Stimulated activated CD4-positive, alpha-beta T cell treated with anti-CD3 and anti-CD28 coated beads, Interleukin-2, amount 100 ng/mL, for 48 hours (primary cell): ENCODE results near the gene MFNG.
A peak's percentile ranks its signal among the peaks of the same experiment; 100 is the strongest.

Experiments used
- DNase-seq, 2 donors: peaks; one replicate each; pipeline ENCODE4 v3.0.0-alpha.2; 2020

Gene MFNG

GRCh38 chr22:37511395-37512104 lies 25.4 kb upstream of the MFNG start:
- DNase-seq: no peak

- no peak for DNase-seq
These were observed 23.9 kb upstream of the MFNG start for GRCh38 chr22:37510091-37510490.

- DNase-seq: no peak
These were observed 23.1 kb upstream of the MFNG start for GRCh38 chr22:37509059-37509860.

- DNase-seq: no peak
These were observed 22.3 kb upstream of the MFNG start for GRCh38 chr22:37508431-37508992.

GRCh38 chr22:37507731-37508130 lies 21.5 kb upstream of the MFNG start:
- DNase-seq: no peak

- no peak for DNase-seq
These were observed 19.8 kb upstream of the MFNG start for GRCh38 chr22:37505989-37506388.

- DNase-seq: no peak
These were observed 19.4 kb upstream of the MFNG start for GRCh38 chr22:37505565-37505964.

GRCh38 chr22:37504964-37505363 lies 18.8 kb upstream of the MFNG start:
- DNase-seq: no peak

GRCh38 chr22:37503850-37504249 lies 17.7 kb upstream of the MFNG start:
- DNase-seq: no peak

GRCh38 chr22:37503183-37503683 lies 17.0 kb upstream of the MFNG start:
- no peak for DNase-seq

- no peak for DNase-seq
These were observed 16.4 kb upstream of the MFNG start for GRCh38 chr22:37502342-37503182.

GRCh38 chr22:37501610-37502341 lies 15.6 kb upstream of the MFNG start:
- DNase-seq: no peak

GRCh38 chr22:37500745-37501609 lies 14.8 kb upstream of the MFNG start:
- no peak for DNase-seq

- no peak for DNase-seq
These were observed 13.8 kb upstream of the MFNG start for GRCh38 chr22:37499789-37500540.

- DNase-seq: no peak
These were observed 13.0 kb upstream of the MFNG start for GRCh38 chr22:37499027-37499707.

GRCh38 chr22:37498289-37498909 lies 12.2 kb upstream of the MFNG start:
- peak; percentile 61 to 69 for DNase-seq

GRCh38 chr22:37497062-37497599 lies 10.9 kb upstream of the MFNG start:
- no peak for DNase-seq

GRCh38 chr22:37496651-37497050 lies 10.5 kb upstream of the MFNG start:
- no peak for DNase-seq

- no peak for DNase-seq
These were observed 7.8 kb upstream of the MFNG start for GRCh38 chr22:37493979-37494378.
